ENCODE results near the gene SUGCT.

SUGCT gene

GRCh38 chr7:40761762-40762560 is 627.2 kb downstream of the SUGCT start:
- no peak for DNase-seq

DNA sequence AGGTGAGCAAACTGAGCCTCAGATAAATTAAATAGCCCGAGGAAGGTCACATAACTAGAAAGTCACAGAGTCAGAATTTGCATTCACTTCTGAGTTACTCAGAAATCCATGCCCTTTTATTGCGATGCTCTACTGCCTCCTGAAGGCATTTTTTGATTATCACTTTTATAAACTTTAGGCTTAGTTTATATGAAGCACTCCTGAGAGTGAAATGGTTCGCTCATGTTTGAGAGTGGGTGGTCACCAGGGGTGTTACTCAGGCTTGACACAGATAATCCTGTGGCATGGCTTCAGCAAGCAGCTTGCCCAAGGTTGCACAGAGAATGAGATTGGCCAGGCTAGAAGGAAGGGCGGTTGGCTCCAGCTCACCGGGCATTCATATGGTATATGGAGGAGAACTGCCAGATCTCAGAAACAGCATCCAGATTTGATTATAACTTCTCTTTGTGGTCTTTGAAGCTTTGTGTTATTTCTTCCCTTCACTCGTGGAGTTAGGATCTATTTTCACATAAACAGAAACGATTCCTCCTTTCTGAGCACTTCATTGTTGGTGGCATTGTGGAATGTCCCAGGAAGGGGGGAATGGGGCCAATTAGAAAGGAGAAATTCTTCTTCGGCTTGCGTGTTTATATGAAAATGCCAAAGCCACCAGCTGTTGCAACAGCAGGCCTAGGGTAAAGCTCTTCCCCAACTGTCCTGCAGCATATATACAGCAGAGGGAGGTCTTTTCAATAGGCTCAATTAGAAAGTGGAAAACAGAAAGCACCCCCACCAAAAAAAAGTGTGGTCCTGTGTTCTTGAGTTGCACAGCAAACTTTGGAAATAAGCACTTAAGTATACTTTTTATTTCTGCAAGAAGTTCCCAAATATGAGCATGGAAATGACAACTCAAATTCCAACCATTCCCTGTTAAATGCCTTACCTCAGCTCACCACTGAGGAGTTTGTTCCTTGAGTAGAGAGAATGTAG is 628.8 kb downstream of the SUGCT start:
- no peak for DNase-seq

DNA sequence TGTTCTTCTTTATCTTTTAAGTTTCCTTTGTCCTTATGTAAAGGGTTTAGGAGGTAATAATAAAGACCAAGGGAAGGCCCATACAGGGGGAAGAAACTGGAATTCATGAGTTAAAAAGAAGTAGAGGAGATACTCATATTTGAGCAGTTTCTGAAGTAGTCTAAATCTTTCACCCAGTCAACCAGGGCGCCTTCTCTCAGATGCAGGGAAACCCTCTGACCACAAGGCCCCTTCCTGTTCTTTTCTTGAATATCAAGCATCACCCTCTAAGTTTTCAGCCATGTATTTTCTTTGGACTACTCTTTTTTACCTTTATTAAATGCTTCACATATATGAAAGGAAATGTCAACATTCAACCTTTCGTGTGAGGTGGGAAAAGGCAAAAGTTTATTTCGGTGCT is 630.8 kb downstream of the SUGCT start:
- DNase-seq = no peak

DNA sequence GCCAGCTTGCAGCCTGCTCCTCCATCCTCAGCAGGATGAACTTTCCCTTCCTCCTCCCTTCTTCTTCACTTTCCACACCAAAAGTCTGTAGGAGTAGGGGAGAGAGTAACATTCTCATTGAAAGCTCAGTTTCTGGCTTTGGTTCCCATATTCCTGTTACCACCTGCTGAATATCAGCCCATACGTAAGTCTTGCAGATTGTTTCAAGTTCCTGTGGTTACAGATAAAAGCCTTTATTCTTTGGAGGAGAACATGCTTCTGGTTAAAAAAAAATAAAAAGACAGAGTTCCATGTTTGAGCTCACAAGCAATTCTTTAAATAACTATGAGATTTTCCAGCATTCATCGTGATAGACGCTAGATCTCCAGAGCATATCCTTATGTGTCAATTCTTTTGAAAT is 637.3 kb downstream of the SUGCT start:
- no peak for DNase-seq

DNA sequence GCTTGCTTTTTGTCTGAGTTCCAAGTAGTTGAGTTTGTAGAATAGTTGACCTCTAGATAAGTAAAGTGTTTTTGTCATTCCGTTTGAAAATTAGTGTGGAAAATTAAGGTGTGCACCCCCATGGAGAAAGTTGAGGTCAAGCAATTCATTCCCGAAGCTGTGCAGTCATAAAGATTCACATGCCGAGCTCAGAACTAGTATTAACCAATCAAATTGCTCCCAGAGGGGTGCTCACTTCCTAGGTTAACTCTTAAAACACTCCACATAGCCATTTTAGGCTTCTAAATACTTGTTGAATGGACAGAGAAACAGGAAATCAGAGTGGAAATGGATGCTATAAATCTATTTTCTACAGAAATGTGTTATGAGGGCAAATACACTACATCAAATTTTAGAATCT is 638.9 kb downstream of the SUGCT start:
- DNase-seq = no peak

GRCh38 chr7:40775877-40776276 is 641.1 kb downstream of the SUGCT start:
- no peak for DNase-seq

DNA sequence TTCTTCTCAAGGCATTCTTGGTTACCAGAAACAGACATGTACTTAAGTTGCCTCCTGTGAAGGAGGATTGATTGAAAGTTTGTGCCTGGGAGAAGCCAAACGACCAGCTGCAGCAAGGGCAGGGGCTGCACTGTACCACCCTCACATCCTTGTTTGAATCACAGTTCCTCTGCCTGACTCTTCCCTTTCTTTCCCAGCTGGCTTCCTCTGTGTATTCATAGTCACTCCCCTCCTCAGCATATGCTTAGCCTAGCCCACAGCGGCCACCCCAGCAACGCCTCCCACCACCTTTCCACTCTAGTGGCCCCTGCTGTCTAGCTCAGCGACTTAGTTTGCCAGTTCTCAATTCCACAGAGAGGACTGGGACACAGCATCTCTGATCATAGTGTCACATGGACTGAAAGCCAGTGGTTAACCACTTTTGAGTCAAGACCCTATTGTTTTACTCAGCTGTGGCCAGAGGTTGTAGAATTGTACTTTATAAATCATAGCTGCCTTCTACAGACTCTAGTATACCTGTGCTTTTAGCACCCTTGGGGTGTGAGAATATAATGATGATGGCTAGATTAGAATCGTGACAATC is 643.0 kb downstream of the SUGCT start:
- no peak for DNase-seq

DNA sequence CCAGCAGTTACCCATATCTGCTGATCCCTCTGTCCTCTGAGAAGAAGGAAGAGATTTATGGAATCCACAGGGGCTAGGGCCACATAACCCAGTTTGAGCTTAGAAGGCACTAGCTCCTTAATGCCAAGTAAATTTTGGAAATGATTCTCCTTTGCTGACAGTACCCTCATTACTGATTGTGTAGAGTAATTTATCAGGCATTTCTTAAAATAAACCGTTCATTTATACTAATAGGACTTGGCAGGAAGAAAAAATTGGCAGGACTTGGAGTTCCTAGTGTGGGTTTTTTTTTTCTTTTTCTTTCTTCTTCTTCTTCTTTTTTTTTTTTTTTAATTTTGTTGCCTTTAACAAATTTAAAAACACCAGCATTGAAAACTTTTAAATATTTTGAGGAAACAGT is 645.7 kb downstream of the SUGCT start:
- DNase-seq = no peak

GRCh38 chr7:40782836-40783235 is 648.0 kb downstream of the SUGCT start:
- no peak for DNase-seq

DNA sequence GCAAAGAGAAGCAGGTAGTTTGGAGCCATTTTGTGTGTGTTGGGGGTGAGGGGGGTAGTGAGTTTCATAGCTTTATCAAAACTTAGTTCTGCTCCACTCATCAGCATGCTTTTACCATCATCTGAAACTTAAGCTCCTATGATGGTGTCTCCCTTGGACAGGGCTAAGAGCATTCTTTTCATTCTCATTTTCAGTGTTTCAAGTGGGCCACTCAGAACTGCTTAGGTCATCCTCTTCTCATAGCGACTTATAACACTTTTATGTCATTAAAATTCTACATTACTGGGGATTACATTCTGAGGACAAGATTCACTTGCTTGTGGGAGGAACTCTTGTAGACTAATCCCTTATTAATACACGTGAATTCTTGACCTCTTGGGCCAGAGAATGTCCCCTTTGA is 649.4 kb downstream of the SUGCT start:
- no peak for DNase-seq

- no peak for DNase-seq
These were observed 652.1 kb downstream of the SUGCT start for GRCh38 chr7:40786909-40787308.

GRCh38 chr7:40793132-40793531 is 658.3 kb downstream of the SUGCT start:
- DNase-seq = no peak

DNA sequence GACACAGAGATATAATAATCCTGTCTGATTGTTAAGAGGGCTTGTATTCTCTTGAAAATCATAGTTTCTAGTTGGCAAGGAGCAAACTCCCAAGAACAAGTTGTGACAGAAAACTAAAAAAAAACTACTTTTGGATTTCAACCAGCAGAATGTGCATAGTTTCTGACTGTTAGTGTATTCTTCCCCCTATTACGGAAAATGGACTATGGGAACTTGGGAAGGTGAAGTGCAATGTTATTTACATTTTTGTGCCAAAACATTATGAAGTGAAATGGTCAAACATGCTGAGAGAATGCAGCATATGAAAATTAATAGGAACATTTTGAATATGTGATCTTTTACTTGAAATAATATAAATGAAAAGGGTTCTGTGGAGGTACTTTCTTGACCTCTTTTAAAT is 660.8 kb downstream of the SUGCT start:
- no peak for DNase-seq

GRCh38 chr7:40796723-40797122 is 661.9 kb downstream of the SUGCT start:
- DNase-seq = no peak

DNA sequence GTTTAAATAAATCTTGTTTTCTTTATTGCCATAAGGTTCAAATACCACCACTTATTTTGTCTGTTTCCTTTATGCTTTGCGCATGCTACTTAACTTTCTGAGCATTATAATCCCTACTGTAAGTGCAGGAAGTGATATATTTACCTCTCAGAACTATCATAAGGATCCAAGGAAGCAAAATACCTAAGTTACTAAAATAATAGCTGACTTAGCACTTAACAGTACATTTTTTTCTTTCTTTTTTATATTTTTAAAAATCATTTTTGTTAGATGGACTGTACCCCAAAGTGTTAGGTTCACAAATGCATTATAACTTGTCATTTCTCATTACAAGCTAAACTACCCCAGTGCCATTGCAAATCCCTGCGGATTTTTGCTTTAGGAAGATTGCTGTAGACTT is 663.8 kb downstream of the SUGCT start:
- DNase-seq = no peak

DNA sequence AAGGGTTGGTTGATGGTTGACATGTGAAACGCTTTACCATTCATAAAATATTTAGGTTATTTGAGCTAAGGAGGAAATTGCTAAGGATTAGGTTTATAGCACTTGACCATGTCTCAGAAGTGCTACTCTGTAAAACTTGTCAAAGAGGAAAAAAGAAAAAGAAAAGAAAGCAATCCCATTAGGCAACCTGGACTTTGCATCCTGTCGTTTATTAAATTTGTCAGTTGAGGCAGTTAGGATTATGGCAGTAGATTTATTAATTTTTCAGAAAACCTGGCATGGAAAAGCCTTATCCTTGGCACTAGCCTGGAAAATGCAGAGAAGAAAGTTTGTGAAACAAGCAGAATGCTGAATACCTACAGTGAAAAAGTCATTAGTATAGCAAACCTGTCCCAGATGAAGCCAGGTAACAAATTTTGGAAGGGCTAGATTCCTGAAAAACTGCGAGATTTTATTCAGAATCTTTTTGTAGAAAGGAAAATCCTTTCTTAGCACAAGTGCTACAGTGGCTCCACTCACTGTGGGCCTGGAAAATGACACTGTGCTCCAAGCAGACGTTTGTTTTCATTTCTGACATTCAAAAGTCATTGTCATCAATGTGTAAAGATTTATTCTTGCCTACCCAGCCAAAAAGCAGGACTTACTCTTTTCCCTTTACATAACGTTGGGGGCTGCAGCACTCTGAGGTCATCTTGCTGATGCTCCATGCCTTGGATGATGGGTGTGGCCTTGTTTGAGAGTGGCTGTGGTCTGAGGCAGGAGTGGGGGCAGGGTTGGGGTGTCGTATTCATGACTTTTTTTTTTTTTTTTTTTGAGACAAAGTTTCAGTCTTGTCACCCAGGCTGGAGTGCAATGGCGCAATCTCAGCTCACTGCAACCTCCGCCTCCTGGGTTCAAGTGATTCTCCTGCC is 664.9 kb downstream of the SUGCT start:
- DNase-seq = no peak

DNA sequence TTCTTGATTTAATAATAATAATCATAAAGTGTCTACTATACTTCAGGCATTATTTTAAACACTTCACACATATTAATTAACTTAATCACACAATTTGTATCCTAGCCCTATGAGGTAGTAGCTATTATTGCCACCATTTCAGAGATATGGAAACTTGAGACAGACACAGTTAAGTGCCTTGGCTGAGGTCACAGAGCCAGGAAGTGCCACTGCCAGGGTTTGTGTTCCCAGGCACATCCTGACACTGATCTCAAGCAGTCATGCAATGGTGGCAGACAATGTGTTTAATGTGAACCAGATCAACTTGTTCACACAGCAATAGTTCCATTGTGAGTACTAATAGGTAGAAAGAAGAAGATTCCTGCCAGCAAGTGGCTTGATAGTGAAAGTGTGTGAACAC is 666.0 kb downstream of the SUGCT start:
- DNase-seq = no peak

- DNase-seq = no peak
These were observed 667.7 kb downstream of the SUGCT start for GRCh38 chr7:40802497-40802896.

DNA sequence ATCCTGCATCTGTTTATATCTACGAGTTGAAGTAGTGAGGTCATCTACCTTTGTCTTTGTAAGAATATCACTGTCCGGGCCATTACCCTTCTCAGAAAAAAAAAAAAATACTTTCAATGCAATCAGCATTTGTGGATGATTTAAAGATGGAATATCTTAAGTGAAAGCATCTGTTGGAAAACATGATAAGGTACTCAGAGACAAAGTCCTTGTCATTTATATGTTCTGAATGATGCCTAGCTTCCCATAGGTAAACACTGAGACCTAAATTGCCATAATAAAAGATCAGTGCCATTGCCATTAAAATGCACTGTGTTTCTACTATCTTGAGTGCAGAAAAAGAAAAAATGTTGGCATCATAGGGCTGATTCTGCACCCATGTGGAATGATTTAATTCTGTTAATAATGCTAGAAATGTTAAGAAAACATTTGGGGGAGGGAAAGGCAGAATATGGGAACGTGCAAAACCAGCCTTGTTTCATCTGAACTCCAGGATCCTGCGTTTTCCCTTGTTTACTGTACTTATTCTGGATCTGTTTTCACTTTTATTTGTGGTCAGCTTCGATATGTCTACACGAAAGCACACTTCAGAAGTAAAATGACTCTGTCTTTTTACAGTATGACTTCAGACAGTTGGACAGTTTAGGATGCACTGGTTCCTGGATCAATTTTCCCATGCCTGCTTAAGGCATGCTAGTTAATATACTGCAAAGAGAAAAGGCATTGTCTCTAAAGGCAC is 669.8 kb downstream of the SUGCT start:
- DNase-seq = no peak

DNA sequence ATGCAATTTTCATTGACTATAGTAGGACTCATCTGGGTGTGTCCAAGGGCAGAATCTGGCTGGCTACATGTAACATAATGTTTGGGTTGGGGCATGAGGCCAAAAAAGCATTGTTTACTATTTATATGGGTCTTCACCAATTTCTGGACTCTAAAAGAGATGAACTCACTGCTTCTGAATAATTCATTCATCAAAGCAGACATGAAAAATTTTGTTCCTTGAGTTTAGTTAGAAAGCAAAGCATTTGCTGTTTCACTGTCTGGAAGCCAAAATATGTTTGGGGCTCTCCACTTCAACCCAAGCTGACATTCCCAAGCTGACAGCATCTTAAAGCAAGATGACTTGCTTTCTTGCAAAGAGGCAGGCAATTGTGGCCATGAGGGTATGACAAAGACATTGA is 670.6 kb downstream of the SUGCT start:
- DNase-seq = peak in 1 of 56 donors; percentile 37
